Coronary artery (tissue), 2 donors: ENCODE data around the gene SCN4B.
A peak's percentile ranks its signal among the peaks of the same experiment; 100 is the strongest.

Source experiments
- DNase-seq: peaks from one replicate; pipeline ENCODE4 v3.0.0-alpha.2; 2017; ENCODE audit warnings: low spot score
- H3K27ac ChIP-seq, 2 donors: fragments of 200-600 bp; sonication (generic); one replicate each; pipeline ENCODE4 v1.5.1; 2016 to 2019
- H3K4me3 ChIP-seq: fragments of 200-600 bp; sonication (generic); 2 replicates; pipeline ENCODE4 v1.5.1; 2016; ENCODE audit warnings: mild to moderate bottlenecking, moderate library complexity
- TF ChIP-seq, protein P1 (sequence below): fragments of 200-600 bp; sonication (generic); IDR thresholded peaks from one replicate; pipeline ENCODE4 v1.5.1; 2019; ENCODE audit warnings: antibody characterized with exemption

Gene SCN4B

GRCh38 chr11:118176778-118177134, 24.1 kb upstream of the SCN4B start:
- H3K27ac ChIP-seq: no peak overlapping the region
- TF ChIP-seq, protein P1, sequence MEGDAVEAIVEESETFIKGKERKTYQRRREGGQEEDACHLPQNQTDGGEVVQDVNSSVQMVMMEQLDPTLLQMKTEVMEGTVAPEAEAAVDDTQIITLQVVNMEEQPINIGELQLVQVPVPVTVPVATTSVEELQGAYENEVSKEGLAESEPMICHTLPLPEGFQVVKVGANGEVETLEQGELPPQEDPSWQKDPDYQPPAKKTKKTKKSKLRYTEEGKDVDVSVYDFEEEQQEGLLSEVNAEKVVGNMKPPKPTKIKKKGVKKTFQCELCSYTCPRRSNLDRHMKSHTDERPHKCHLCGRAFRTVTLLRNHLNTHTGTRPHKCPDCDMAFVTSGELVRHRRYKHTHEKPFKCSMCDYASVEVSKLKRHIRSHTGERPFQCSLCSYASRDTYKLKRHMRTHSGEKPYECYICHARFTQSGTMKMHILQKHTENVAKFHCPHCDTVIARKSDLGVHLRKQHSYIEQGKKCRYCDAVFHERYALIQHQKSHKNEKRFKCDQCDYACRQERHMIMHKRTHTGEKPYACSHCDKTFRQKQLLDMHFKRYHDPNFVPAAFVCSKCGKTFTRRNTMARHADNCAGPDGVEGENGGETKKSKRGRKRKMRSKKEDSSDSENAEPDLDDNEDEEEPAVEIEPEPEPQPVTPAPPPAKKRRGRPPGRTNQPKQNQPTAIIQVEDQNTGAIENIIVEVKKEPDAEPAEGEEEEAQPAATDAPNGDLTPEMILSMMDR: no peak
- DNase-seq: no peak
- no peak overlapping the region for H3K4me3 ChIP-seq

DNA sequence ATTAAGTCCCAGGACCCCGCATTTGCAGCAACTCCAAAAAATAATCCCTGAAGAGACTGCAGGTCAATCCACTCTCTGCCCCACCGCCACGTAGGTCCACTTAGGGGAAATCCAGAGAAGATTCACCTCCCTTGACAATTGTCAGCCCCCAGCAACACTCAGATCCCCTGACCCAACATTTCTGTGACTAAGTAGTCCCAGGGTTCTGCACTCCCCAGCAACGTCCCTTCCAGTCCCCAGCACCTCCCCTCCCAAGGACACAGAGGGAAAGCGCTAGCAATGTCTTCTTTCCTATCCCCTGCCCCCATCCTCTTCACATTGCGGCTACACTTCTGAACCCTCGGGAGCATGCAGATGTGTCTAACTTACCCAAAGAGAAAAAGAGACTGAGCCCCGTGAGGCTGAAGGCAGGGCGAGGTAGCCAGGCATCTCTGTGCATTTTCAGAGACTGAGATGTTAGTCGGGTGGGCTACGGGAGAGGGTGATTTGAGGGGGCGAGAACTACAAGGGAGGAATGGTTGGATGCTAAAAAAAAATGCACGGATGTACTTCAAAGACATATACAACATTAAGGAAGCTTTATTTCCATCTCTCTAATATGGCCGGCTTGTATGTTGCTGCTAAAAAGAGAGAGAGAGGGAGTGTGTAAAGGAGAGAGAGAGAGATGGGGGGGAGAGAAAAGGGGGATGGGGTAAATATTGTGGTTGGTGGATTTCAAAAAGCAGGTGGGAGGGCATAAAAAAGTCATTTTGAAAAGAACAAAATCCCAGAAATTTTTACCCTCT, 23.6 kb upstream of the SCN4B start, which contains the start of gene SCN2B:
TSS of gene SCN2B (minus strand) at position 647 of the 785 bp plus-strand sequence. CDS start at position 439, 208 bp downstream.
- Histone ChIP-seq H3K27ac (no peak within 1 kb of the TSS), H3K4me3 (peak within 1 kb of the TSS; percentile 52)
- TF ChIP-seq, protein P1: no peak
- DNase-seq: no peak

DNA sequence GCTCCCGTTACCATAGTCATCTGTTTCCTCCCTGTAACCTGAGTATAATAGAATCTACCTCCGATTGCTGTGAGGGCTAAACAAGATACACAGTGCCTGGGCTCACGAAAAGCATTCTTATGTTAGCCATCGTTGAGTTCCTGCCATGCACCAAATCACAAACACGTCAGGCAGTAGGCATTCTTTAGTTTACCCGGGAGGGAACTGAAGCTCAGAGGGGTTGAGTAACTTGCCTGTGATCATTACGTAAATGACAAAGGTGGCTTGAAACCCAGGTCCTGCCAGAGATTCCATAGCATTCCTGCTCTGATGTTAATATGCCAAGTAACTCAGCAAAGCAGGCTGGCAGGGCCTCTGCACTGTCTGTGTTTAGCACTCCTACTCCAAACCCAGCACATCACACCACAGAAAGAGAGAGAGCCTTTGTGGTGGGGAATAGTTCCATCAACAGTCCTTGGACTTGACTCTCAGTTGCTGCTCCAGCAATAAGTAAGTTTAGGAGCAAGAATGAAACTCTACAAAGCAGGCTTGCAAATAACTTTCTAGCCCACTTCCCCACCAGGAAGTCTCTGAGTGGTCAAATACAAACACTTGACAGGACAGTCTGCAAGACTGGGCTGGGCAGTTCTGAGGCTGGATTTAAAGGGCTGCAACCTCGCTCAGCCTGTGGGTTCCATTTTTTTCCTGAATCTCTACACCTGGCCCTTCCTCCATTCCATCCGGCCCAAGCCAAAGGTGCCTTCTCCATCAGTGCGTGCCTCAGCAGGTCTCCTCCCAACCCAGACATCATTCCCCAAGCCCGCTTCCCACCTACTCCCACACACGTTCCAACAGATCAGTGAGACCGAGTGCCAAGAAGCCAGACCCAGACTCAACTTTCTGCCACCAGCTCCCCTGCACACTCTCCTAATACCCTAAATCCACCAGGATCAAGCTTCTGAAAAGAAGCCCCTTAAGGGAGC, 22.7 kb upstream of the SCN4B start:
- TF ChIP-seq, protein P1: no peak
- Histone ChIP-seq H3K27ac (no peak overlapping the region), H3K4me3 (no peak overlapping the region)
- no peak for DNase-seq

DNA sequence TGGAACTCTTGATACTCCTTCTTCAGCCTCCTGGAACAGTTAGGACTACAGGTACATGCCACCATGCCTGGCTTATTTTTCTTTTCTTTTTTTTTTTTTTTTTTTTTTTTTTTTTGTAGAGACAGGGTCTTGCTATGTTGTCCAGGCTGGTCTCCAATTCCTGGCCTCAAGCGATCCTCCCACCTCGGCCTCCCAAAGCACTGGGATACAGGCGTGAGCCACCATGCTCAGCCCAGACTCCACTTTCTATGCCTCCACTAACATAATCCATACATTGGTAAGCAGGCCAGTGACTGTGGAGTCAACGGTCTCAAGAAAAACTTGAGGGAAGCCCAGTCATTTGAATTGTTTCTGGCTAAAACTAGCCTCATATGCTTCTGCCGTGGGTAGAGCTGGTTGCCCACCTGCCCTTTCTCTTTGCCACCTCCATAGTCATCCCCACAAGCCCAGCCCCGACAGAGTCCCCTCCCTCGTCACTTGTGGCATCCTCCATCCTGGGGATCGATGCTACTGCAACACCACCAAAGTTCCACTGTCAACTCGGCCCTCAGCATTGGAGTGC, 21.5 kb upstream of the SCN4B start:
- no peak for DNase-seq
- TF ChIP-seq, protein P1: no peak
- no peak overlapping the region for H3K4me3 ChIP-seq
- H3K27ac ChIP-seq: no peak overlapping the region

- TF ChIP-seq, protein P1: no peak
- Histone ChIP-seq H3K27ac (no peak overlapping the region), H3K4me3 (no peak overlapping the region)
- no peak for DNase-seq
Observed at GRCh38 chr11:118172356-118172755, 19.7 kb upstream of the SCN4B start.

GRCh38 chr11:118171269-118172062, 18.8 kb upstream of the SCN4B start:
- DNase-seq: no peak
- TF ChIP-seq, protein P1: peak; percentile 90
- Histone ChIP-seq H3K4me3 (no peak overlapping the region), H3K27ac (no peak overlapping the region)
